CD4-positive, alpha-beta T cell treated with Interleukin-21 for 1 hour (primary cell): ENCODE measurements around the gene CPN1.
A peak's percentile ranks its signal among the peaks of the same experiment; 100 is the strongest.

Experiments
- DNase-seq: peaks from one replicate; pipeline ENCODE4 v3.0.0-alpha.2; 2020

CPN1 gene

DNA sequence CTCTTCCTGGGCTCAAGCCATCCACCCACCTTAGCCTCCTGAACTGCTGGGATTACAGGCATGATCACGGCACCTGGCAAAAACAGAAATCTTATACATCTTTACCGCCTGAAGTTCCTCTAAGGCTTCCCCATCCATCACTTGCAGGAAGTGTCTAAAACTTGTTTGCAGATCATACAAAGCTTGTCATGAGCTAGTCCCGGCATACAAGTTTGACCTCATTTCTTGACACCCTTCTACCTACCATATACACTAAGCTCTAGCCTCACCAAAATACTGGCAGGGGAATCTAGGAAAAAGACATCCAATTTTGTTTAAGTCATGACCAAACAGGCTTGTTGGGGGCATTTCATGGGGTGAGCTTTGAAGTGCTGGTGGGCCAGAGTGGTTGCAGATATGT lies 86.4 kb downstream of the CPN1 start:
- no peak for DNase-seq

DNA sequence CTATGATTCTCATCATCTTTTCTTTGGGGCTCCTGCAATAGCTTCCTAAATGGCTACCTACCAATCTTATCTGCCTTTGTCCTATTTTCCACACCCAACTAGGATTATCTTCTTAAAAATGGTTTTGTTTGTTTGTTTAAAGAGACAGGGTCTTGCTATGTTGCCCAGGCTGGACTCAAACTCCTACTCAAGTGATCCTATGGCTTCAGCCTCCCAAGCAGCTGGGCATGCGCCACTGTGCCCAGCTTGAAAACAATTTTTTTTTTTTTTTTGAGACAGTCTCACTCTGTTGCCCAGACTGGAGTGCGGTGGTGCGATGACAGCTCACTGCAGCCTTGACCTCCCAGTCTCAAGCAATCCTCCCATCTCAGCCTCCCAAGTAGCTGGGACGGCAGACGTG lies 86.9 kb downstream of the CPN1 start:
- DNase-seq = no peak

DNA sequence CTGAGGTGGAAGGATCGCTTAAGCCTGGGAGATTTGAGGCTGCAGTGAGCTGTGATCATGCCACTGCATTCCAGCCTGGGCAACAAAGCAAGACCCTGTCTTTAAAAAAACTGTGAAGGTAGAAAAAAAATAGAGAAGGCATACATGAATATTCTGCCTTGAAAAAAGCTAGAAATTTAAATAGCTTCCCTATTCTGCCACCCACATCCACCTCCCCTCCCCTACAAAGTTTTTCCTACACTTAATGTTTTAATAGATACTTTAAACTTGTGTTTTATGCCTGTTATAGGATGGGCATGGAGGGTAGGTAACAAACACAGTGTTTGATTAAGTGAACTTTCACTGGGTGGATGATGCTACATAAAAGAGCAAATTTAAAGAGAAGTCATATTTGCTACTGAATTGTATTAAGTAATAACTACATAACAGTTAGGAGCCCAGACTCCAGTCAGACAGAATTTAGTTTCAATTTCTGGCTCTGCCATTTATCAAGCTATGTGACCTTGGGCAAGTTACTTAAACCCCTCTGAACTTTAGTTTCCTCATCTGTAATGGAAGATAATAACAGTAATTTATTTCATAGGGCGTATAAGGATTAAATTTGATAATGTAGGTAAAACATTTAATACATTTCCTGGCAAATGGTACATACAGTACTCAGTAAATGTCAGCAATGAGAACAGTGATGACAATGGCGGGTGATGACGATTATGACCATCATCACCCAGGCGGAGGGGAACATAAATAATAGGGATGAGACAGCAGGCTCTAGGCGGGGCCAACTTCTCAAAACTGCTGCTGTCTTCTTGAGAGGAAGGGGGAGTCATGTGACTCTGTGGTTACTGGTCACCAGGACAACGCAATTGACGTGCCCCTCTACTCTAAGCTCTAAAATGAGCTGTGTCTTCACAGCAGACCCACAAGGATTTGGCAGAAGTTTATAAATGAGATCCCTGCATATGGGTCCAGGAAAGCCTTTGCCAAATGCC lies 87.7 kb downstream of the CPN1 start:
- DNase-seq = peak; percentile 59
